HepG2 (cell line): ENCODE measurements around the gene RUSC1. TPM values are rescaled to one million over a fixed set of nuclear protein-coding genes. Genes with fewer than 3 reads are reported as not detected.

Experiments used
- BORCS8-MEF2B ChIP-seq: sonication (generic); formaldehyde crosslinking; IDR thresholded peaks from 2 replicates; pipeline ENCODE4 v1.8.0; 2022; ENCODE audit warnings: mild to moderate bottlenecking, missing genetic modification reagents
- ELK4 ChIP-seq: sonication (generic); formaldehyde crosslinking; IDR thresholded peaks from 2 replicates; pipeline ENCODE4 v1.9.0; 2021; ENCODE audit warnings: missing genetic modification reagents, borderline replicate concordance
- GZF1 ChIP-seq: sonication (generic); formaldehyde crosslinking; IDR thresholded peaks from 2 replicates; pipeline ENCODE4 v1.5.1; 2020; ENCODE audit warnings: mild to moderate bottlenecking, missing genetic modification reagents
- HOXD1 ChIP-seq: sonication (generic); formaldehyde crosslinking; IDR thresholded peaks from 2 replicates; pipeline ENCODE4 v1.5.0; 2020; ENCODE audit warnings: missing genetic modification reagents
- KAT2B ChIP-seq: fragments of 150-350 bp; IDR thresholded peaks from 2 replicates; pipeline ENCODE4 v1.6.1; 2014; ENCODE audit warnings: low read depth, low read length, borderline replicate concordance
- PHF8 ChIP-seq: sonication (generic); formaldehyde crosslinking; IDR thresholded peaks from 2 replicates; pipeline ENCODE4 v1.5.0; 2020; ENCODE audit warnings: missing genetic modification reagents
- RXRB ChIP-seq: IDR thresholded peaks from 2 replicates; pipeline ENCODE4 v1.6.1; 2016; ENCODE audit warnings: borderline replicate concordance, missing genetic modification reagents, missing compliant biosample characterization
- SPEN ChIP-seq: sonication (generic); formaldehyde crosslinking; IDR thresholded peaks from 2 replicates; pipeline ENCODE4 v1.5.1; 2020; ENCODE audit warnings: low read depth, mild to moderate bottlenecking, missing genetic modification reagents
- ZBTB40 ChIP-seq, 2 experiments: fragments of 450-650 bp in 1 of 2; sonication (generic) in 1 of 2; formaldehyde crosslinking in 1 of 2; IDR thresholded peaks; 2 replicates each; pipeline versions ENCODE4 v1.6.1 to v1.8.0; 2016 to 2022; ENCODE audit warnings: antibody characterized with exemption in 1 of 2, mild to moderate bottlenecking in 1 of 2, missing genetic modification reagents in 1 of 2
- ZNF121 ChIP-seq: sonication (generic); formaldehyde crosslinking; IDR thresholded peaks from 2 replicates; pipeline ENCODE4 v1.5.0; 2020; ENCODE audit warnings: mild to moderate bottlenecking, missing genetic modification reagents
- ZNF292 ChIP-seq: sonication (generic); formaldehyde crosslinking; IDR thresholded peaks from 2 replicates; pipeline ENCODE4 v1.8.1; 2022; ENCODE audit warnings: mild to moderate bottlenecking, low read depth, missing genetic modification reagents, borderline replicate concordance
- ZNF441 ChIP-seq: sonication (generic); formaldehyde crosslinking; IDR thresholded peaks from 2 replicates; pipeline ENCODE4 v1.7.0; 2021; ENCODE audit warnings: missing genetic modification reagents, borderline replicate concordance
- ZNF597 ChIP-seq: sonication (generic); formaldehyde crosslinking; IDR thresholded peaks from 2 replicates; pipeline ENCODE4 v1.5.0; 2020; ENCODE audit warnings: missing genetic modification reagents
- polyA plus RNA-seq, 8 experiments: library from polyadenylated mRNA; depleted of rRNA in 3 of 8; stranded (reverse) in 7 of 8; unstranded in 1 of 8; fragments of >200 nt; fragmentation: Illumina TruSeq in 4 of 8; extraction: Trizol in 4 of 8; gene quantifications; 2 replicates each; pipeline versions ENCODE4 v1.2.1 to v1.2.3, GENCODE V29; 2011 to 2016; ENCODE audit warnings: low read depth in 4 of 8, missing spikeins in 1 of 8, mixed read lengths in 1 of 8; ENCODE audit not compliant: insufficient read depth in 1 of 8
- total RNA-seq, 5 experiments: library from RNA; depleted of rRNA; stranded (reverse); fragments of >200 nt; fragmentation: Illumina TruSeq; extraction: Trizol; gene quantifications; 2 replicates each; pipeline ENCODE4 v1.2.3, GENCODE V29; 2016; ENCODE audit warnings: low read depth in 1 of 5
- TF ChIP-seq, protein P1 (sequence below): sonication (generic); formaldehyde crosslinking; IDR thresholded peaks from 2 replicates; pipeline ENCODE4 v1.8.0; 2022; ENCODE audit warnings: mild to moderate bottlenecking, missing genetic modification reagents; ENCODE audit not compliant: insufficient replicate concordance

RUSC1 gene
- total and polyA plus RNA-seq, 2 of the 13 experiments (the other 11 are each of a cell fraction or from before 2014, with no cell fraction given) = 18.7 to 20.4 TPM

GRCh38 chr1:155277070-155277901, 43.4 kb upstream of the RUSC1 start, which contains the start of gene HCN3 (continued):
- TF ChIP-seq BORCS8-MEF2B (CRISPR knock-in tag) = peak; percentile 85
- no peak for TF ChIP-seq KAT2B
- no peak for TF ChIP-seq ZBTB40 (IDR thresholded peaks at IDR 0.05)
- TF ChIP-seq ZBTB40 (CRISPR knock-in tag; IDR thresholded peaks at IDR 0.05) = no peak
- TF ChIP-seq RXRB (CRISPR knock-in tag) = peak; percentile 42; the same call in 1 of the 2 replicates
- TF ChIP-seq SPEN (CRISPR knock-in tag) = peak; percentile 27
- TF ChIP-seq ZNF441 (CRISPR knock-in tag) = 0 out of 2 replicates have a peak, but pooled peaks have one; percentile 26
- TF ChIP-seq GZF1 (CRISPR knock-in tag) = no peak; the same call in 1 of the 2 replicates
- TF ChIP-seq, protein P1, sequence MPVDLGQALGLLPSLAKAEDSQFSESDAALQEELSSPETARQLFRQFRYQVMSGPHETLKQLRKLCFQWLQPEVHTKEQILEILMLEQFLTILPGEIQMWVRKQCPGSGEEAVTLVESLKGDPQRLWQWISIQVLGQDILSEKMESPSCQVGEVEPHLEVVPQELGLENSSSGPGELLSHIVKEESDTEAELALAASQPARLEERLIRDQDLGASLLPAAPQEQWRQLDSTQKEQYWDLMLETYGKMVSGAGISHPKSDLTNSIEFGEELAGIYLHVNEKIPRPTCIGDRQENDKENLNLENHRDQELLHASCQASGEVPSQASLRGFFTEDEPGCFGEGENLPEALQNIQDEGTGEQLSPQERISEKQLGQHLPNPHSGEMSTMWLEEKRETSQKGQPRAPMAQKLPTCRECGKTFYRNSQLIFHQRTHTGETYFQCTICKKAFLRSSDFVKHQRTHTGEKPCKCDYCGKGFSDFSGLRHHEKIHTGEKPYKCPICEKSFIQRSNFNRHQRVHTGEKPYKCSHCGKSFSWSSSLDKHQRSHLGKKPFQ (CRISPR knock-in tag) = no peak
- TF ChIP-seq HOXD1 (CRISPR knock-in tag) = no peak
- no peak for TF ChIP-seq ZNF292 (CRISPR knock-in tag)
- no peak for TF ChIP-seq ZNF121 (CRISPR knock-in tag)
- TF ChIP-seq ELK4 = no peak
- TF ChIP-seq PHF8 (CRISPR knock-in tag) = peak; percentile 71
- TF ChIP-seq ZNF597 (CRISPR knock-in tag) = no peak
